Fibroblast of skin of left biceps (primary cell): ENCODE results near the gene KCNE3.
A peak's percentile ranks its signal among the peaks of the same experiment; 100 is the strongest.

Experiments used
- DNase-seq, 2 experiments: peaks; one replicate each; pipeline ENCODE4 v3.0.0-alpha.2; 2013; ENCODE audit warnings: low read depth in 2 of 2

KCNE3 gene, protein sequence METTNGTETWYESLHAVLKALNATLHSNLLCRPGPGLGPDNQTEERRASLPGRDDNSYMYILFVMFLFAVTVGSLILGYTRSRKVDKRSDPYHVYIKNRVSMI

DNA sequence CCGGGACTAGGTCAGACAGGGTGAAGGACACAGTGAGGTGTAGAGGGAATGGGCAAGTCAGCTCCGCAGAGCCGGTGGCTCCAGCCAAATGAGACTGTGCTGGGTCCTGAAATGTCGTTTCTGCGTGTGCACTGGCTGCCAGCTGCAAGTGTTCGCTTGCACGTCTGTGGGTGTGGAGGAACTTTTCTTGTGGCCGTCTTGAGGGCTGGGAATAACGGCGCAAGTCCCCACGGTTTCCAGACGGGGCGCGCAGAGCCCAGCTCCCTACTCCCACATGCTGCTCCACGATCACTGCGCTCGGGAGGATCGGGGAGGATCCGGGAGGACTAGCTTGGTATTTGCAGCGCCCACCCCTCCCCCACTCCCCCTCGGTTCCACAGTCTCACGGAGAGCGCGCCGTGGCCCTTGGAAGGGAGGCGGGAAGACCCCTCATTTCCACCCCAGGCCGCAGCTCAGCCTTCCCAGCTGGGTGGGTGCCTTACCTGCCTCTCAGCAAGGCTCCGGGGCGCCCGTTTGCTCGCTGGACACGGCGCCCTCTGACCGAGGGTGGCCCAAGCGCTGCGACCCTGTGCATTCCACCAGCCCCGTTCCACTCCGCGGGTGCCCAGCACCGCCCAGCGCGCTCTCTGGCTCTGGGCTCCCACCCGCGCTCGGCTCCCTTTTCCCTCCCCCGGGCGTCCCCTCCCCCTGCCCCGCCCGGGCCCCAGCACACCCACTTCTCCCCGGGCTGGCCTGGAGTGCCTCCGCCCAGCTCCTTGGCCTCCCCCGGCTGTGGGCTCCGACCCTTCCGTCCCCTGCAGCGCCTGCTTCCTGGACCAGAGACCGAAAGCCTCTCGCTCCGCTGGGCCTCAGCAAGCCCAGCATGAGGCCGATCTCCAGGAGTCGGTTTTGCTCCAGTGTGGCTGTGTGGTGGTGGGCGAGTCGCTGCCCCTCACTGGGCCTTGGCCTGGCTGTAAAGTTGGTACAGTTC lies at the start of gene KCNE3:
Gene KCNE3 (minus strand): TSS at position 634 of the 970 bp plus-strand sequence. CDS start 9,986 bp downstream, outside the sequence.
- no peak for DNase-seq

DNA sequence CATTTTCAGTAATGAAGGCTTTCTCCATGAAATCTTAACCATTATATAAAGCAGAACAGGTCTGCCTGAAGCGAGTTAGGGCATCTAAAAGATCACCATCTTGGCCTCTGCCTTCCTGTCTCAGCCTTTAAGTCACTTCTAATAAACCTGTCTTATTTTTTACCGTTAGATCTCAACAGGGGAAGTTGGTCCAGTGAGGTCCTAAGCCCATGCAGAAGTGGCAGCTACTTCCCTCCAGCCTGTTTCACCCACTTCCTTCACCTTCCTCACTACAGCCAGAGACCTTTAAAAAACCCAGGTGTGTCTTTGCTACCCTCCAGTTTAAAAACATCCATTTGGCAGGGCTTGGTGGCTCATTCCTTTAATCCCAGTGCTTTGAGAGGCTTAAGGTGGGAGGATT lies 40.2 kb upstream of the KCNE3 start:
- no peak for DNase-seq

DNA sequence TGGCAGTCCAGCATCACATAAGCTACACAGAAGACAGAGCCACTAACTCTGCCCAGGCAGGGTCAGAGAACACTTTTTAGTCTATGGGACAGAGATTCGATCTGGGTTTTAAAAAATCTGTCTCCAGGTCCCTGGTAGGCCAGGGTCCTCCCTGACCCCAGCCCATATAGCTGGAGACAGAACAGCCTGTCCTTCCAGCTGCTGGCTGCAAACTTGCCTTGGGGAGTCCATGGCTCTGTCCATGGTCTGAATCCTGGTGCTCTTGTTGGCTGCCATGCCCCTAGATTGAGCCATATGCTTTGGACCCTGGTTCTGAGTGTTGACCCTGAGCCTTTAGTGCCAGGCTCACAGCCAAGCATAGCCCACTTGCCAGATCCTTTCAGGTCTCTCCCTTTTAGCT lies 39.5 kb upstream of the KCNE3 start:
- DNase-seq = no peak

DNA sequence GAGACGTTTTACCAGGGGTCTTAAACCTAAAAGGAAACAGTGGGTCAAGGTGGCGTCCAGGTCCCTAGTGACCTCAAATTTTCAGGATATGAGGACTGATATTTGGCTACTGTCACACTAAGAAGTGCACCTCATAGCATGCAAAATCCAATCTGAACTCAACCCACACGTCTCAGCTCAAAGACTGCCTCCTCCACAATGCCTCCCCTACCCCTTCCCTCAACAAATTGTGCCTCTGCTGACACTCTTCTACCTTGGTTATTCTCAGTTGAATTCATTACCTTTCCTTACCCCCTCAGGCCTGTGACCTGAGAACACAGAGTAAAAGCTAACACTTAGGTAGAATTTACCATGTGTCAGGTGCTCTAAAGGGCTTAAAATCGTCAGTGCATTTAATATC lies 38.6 kb upstream of the KCNE3 start:
- no peak for DNase-seq

DNA sequence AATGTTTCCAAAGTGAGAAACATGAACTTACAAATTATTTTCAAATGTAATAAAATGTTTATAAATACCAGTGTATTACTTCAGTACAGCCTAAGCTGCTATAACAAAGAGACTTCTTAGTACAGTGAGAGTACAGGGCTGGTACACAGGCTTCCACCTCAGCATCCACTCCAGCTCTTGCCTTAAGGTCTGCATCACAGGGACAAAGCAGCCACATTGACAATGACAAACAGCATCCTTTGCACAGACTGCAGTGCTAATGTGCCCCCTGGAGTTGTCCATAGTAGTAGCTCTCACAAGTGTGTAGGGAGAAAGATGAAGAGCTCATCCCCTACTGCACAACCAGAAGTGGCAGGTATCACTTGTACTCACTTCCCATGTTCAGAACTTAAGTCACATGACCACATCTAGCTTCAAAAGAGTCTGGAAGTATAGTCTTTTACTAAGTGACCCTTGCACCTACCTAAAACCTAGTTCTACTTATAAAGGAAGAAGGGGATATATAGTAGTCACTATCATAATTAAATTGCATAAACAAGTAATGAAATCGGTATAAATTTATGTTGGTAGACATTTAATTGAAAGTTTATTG lies 36.8 kb upstream of the KCNE3 start:
- DNase-seq = no peak

DNA sequence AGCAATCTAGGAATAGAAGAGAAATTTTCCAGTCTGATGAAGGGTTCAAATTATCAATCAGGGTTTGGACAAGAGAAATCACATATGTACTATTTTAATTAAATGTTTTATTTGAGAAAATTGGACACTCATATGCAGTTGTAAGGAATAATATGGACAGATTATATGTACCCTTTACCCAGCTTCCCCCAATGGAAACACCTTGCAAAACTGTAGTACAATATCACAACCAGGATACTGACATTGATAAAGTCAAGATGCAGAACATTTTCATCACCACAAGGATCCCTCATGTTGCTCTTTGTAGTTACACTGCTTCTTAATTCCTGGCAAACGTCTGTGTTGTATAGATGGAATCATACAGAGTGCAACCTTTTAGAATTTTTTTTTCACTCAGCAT lies 27.6 kb upstream of the KCNE3 start:
- DNase-seq = no peak

DNA sequence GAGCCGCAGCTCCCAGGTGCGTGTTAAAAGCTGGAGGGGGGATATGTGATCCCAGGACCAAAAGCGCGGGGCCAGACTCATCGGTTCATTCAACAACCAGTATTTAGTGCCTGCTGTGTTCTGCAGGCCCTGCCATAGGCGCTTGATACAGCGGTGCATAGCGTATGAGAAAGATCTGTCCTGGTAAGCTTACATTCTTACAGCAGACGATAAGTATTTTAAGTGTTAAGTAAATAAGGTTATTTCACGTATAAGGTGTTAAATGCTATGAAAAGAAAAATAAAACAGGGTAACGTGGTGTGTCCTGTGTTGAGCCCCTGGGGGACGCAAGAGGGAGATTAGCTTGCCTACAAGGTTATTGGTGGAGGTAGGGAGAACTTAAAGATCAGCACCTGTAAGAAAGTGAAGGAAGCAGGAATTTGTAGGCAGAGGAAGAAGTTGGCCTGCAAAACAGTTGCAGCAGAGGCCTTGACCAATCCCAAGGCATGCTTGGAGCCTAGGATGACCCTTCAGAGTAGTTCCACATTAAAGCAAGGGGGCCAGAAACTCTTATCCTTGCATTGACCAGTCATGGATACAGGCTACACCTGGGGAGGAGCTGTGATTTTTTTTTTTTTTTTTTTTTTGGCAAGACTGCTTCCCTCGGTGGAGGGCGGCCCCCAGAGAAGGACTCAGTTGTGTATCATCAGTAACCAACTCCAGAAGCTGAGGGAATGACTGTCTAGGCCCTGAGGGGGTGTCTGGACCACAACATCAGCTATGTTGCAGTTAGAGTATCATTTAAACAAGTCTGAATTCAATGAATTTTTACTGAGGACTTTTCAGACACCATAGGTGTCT lies 26.7 kb upstream of the KCNE3 start:
- DNase-seq = peak in 1 of 2 experiments; percentile 5

DNA sequence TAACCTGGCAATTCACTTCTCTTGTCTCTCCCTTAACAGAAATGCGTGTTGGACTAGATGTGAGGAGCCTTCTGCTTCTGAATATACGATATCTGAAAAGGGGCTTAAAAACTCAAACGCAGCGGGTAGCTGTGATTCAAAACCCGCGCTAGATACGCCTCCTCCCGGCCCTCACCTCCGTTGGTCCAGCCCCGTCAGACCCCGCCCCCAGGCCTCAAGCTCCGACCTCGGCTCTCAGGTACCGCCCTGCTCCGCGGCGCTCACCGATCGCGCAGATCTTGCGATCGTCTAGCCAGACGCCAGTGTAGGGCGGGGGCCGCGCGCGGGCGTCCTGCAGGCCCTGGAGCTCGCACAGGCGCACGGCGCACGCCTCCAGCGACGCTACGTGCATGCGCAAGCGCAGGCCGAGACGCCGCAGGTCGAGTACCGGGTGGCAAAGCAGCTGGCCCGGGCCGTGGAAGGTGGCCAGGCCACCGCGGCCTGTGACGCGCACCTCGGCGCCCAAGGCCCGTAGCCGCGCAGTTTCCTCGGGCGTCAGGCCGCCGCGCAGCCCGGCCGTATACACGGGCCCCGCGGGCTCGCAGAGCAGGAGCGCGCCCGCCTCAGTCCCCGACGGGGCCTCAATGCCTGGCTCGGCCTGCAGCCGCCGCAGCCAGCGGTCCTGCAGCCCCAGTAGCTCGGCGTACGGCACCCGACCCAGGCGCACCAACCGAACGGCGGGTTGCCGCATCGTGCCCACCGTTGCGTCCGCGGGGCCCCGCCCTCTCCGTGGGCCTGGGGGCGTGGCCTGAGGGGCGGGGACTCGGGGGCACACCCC lies 25.8 kb upstream of the KCNE3 start, which contains the start of gene LIPT2:
Gene LIPT2 (minus strand): TSS at position 751 of the 817 bp plus-strand sequence. CDS start 21 bp downstream, at position 730.
- peak; percentile 86 to 90 for DNase-seq

DNA sequence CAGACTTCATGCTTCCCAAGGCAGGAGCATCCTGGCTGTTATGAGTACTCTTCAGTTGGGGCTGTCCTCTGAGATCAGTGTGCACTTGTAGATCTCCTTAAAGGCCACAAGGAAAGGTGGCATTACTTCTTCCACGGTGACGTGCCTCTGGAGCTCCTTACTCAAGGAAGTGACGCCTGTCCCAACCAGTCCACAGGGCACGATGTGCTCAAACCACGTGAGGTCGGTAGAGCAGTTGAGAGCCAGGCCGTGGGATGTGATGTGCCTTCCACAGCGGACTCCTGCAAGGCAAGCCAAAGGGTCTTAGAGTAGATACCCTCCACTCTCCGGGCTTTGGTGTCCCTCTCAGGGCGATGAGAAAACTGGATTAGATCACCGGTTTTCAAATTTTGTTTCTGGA lies 24.7 kb upstream of the KCNE3 start:
- no peak for DNase-seq

DNA sequence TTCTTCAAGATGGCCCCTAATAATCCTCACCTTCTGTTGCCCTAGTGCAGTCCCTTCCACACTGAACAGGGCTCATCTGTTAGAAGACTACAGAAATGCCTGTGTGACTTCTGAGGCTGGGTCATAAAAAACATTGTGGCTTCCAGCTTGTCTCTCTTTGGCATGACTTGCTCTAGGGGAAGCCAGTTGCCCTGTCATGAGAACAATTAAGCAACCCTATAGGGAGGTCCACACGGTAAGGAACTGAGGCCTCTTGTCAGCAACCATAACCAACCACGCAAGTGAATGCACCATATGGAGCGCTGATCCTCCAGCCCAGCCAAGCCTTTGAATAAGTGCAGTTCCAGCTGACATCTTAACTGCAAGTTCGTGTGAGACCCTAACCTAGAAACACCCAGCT lies 23.6 kb upstream of the KCNE3 start:
- no peak for DNase-seq

DNA sequence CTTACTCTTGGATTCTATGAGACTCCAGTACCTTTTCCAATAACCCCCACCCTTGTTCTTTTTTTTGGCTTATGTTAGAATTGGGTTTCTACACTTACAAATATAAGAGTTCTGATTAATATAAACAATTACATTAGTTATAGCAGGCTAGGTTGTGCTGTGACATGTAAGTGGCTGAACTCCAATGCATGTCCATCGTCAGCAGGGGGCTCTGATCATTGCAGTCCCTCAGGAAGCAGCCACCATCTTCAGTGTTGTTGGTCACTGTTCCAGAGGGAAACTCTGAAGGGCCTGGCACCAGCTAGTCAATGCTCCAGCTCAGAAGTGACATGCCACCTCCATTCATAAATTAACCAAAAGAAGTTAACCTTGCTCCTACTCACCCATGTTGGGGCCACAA lies 20.5 kb upstream of the KCNE3 start:
- no peak for DNase-seq

DNA sequence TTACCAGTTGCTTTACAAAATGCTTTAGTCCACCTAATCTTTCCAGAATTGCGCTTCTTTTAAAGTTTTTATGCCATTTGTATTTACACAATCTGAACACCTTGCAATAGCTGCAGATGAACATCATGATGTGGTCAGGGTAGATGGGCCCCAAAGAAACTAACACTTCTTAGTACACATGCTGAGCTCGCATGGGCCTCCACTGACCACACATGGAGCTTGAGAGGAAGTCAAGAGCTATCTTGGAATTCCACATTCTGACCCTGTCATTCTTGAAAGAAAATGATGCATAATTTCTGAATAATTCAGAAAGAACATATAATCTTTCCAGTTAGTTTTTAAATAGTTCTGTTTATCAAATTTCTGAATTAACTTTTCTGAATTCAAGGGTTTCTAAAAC lies 18.5 kb upstream of the KCNE3 start:
- DNase-seq = no peak

DNA sequence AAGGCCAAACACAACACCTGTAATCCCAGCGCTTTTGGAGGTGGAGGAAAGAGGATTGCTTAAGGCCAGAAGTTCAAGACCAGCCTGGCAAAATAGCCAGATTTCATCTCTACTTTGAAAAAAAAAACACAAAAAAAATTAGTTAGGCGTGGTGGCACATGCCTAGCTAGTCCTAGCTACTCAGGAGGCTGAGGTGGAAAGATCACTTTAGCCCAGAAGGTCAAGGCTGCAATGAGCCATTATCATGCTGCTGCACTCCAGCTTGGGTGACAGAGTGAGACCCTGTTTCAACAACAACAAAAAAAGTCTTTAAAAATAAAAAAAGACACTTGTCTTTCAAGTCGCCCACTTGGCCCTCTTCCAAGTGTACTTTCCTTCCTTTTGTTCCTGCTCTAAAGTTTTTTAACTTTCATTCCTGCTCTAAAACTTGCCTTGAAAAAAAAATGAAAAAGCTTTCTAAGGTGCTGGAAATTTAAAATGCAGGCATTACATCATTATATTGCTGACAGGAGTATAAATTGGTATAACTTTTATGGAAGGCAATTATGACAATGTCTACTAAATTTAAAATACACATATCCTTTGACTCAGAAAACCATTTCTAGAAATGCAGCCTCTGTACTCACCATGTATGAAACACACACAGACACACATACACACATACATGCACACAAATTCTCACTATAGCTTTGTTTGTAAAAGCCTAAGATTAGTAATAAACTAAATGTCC lies 13.5 kb upstream of the KCNE3 start:
- DNase-seq = no peak

DNA sequence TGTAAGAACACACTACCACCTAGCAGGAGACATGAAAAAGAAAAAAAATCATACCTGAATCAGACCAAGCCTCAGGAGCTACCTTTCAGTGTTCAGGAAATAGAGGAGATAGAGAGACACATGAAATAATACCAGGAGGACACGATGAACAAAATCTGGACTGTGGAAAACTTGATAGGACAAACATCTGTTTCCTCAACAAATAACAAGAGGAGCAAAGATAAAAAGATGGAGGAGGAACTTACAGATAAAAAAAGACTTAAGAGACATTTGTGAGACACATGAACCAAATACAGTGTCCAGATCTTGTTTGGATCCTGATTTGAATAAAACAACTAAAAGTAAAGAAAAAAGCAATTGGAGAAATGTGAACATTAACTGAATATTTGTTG lies 12.4 kb upstream of the KCNE3 start:
- DNase-seq = no peak

DNA sequence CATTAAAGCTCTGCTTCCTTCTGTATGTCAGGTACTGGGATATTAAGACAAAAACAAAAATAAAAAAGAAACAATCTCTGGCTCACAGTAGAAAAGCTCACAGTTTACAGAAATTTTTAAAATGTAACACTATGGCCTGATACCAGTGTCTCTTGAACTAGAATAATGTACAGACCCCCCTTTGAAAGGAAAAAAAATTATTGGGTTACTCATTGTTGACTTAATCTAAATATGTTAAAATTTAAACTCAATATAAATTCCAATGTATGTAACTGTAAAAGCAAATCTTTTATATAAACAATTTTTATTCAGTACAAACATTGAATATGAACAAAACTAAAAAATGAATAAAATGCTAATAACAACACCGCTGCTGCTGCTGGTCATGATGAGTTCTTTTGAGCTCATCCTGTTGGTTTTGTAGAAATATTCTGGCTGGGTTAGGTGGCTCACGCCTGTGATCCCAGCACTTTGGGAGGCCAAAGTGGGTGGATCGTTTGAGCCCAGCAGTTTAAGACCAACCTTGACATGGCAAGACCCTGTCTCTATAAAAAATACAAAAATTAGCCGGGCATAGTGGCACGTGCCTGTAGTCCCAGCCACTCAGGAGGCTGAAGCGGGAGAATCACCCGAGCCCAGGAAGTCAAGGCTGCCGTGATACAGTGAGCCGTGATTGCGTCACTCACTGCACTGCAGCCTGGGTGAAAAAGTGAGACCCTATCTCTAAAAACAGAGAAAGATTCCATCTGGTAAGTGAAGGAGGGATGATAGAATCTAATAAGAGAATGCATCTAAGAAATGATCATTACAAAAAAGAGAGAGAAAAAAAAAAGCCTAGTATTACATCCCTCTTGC lies 11.8 kb upstream of the KCNE3 start:
- no peak for DNase-seq

DNA sequence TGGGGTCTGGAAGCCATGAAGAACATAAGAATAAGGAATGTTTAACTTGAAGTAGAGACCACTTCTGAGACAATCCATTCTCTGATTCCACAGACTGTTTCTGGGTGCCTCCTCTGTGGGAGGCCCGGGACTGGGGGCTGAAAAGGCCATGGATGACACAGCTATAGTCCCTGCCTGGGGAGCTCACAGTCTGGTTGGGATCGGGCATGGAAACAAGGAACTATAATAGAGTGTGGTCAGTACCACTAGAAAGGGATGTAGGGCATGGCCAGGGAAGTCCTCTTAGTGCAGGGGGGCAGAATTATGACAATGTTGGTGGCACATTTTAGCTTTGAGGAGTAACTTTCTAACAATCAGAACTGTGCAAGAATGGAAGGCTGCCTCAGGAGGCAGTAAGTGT lies 9.2 kb upstream of the KCNE3 start:
- DNase-seq = no peak

DNA sequence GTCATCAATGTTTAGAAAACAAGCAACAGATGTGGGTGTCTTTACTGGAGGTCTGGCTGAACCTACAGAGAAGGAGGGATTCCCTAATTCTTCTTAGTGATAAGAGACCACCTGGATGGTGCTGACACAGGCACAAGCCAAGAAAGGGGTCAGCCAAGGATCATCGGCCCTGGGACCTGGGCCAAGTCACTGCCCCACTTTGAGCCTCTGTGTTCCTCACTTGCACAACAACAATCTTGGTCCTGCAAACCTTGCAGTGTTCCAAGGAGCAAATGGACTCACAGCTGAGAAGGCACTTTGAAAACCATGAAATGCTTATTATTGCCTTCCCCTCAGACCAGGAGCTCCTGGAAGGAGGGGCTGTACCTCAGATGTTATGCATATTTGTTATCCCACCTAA lies 7.0 kb upstream of the KCNE3 start:
- no peak for DNase-seq

DNA sequence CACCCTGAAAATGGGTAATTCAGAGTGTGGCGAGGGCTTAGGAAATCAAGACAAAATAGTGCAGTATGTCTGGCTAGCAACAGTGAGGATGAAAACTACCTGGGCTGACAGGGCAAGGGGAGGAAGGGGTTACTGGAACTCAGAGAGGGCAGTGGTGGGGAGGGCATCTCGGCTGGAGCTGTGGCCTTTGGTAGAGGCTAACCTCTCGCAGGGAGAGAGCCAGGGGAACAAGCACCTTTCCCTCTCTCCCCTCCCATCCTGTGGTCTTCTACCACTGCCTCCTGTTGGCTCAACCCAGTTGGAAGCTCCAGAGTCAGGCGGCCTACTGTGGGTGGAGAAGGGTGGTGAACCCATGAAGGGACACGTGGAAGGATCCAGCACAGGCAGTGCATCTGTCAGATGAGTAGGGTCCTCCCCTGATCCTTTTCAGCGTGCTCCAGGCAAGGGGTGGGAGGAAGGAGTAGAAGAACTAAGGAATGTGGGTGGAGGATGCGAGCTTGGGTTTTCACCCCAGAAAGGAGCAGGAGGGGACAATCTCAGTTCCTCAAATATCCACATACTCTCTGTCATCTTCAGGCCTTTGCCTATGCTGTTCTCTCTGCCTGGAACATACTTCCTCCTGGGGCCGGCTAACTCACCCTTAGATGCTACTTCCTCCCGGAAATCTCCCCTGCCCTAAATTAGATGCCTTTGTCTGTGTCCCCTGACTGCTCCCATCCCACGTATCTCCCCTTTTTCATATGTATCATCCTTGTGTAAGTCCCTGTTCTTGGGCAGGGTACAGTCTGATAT lies 6.2 kb upstream of the KCNE3 start:
- DNase-seq = no peak
